DND-41 (cell line): ENCODE results near the gene PLD2.

ENCODE experiments used
- EZH2 ChIP-seq: IDR thresholded peaks from 3 replicates; pipeline ENCODE4 v1.6.1; 2012; ENCODE audit warnings: borderline replicate concordance, low read depth, mild to moderate bottlenecking, moderate library complexity, low read length, inconsistent platforms; ENCODE audit not compliant: severe bottlenecking
- TF ChIP-seq, protein P1 (sequence below): IDR thresholded peaks from 2 replicates; pipeline ENCODE4 v1.5.1; 2012; ENCODE audit warnings: borderline replicate concordance, low read length, moderate library complexity, mild to moderate bottlenecking; ENCODE audit not compliant: poor library complexity, severe bottlenecking; ENCODE audit errors: extremely low read depth

DNA sequence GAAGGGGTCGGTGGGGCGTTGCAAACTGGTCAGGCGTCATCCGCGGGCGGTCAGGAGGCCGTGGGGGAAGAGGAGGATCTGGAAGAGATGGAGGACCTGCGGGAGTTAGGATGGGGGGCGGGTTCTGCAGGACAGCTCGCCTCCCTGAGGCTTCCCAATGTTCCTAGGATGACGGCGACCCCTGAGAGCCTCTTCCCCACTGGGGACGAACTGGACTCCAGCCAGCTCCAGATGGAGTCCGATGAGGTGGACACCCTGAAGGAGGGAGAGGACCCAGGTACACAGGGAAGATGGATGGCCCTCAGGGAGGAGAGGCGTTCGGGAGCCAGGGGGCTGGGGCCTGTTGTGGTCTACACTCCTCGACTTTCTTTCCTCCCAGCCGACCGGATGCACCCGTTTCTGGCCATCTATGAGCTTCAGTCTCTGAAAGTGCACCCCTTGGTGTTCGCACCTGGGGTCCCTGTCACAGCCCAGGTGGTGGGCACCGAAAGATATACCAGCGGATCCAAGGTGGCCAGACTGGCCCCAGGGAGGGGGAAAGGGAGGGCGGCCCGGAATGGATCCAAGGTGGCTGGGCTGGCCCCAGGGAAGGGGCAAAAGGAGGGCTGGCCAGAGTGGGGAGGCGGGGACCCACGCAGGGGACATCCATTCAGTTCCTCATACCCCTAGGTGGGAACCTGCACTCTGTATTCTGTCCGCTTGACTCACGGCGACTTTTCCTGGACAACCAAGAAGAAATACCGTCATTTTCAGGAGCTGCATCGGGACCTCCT is 839 bp downstream of the PLD2 start:
- no peak for TF ChIP-seq EZH2
- TF ChIP-seq, protein P1, sequence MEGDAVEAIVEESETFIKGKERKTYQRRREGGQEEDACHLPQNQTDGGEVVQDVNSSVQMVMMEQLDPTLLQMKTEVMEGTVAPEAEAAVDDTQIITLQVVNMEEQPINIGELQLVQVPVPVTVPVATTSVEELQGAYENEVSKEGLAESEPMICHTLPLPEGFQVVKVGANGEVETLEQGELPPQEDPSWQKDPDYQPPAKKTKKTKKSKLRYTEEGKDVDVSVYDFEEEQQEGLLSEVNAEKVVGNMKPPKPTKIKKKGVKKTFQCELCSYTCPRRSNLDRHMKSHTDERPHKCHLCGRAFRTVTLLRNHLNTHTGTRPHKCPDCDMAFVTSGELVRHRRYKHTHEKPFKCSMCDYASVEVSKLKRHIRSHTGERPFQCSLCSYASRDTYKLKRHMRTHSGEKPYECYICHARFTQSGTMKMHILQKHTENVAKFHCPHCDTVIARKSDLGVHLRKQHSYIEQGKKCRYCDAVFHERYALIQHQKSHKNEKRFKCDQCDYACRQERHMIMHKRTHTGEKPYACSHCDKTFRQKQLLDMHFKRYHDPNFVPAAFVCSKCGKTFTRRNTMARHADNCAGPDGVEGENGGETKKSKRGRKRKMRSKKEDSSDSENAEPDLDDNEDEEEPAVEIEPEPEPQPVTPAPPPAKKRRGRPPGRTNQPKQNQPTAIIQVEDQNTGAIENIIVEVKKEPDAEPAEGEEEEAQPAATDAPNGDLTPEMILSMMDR: no peak
